ENCODE data around the gene TOMM5. TPM values are rescaled to one million over a fixed set of nuclear protein-coding genes. Genes with fewer than 3 reads are reported as not detected.

Gene TOMM5
- total RNA-seq = 148 and 160 TPM in 2 replicates

GRCh38 chr9:37592108-37592951 is at the start of gene TOMM5:
TSS of gene TOMM5 (minus strand) at chr9:37592597. CDS start at chr9:37592532, 65 bp downstream.

GRCh38 chr9:37575921-37576721 is 16.3 kb downstream of the TOMM5 start, which contains the start of gene FBXO10:
TSS of gene FBXO10 (minus strand) at chr9:37576380. CDS start at chr9:37541768, 34,612 bp downstream.

Other genes starting within 250 kb of the TOMM5 start
- 115 and 129 TPM in 2 replicates for gene GRHPR, start 169.9 kb downstream of the TOMM5 start, total RNA-seq
- gene ZBTB5, start 127.1 kb downstream of the TOMM5 start, total RNA-seq = 3.8 and 4.7 TPM in 2 replicates
- 29.0 and 34.3 TPM in 2 replicates for gene POLR1E, start 106.6 kb downstream of the TOMM5 start, total RNA-seq
- gene FBXO10, start 16.2 kb downstream of the TOMM5 start, total RNA-seq = 9.3 and 11.5 TPM in 2 replicates
- gene FRMPD1, start 58.4 kb upstream of the TOMM5 start, total RNA-seq = not detected in 2 replicates
- gene TRMT10B, start 161.2 kb upstream of the TOMM5 start, total RNA-seq = 4.1 and 4.6 TPM in 2 replicates
- 27.3 and 43.3 TPM in 2 replicates for gene EXOSC3, start 192.5 kb upstream of the TOMM5 start, total RNA-seq
- gene DCAF10, start 208.2 kb upstream of the TOMM5 start, total RNA-seq = 11.5 and 23.3 TPM in 2 replicates

Measured in bronchial smooth muscle cell (primary cell).